ENCODE data around the gene SLC16A6.
"Not testable (repeated sequence)": the region's sequence is repeated elsewhere in the genome, so short reads cannot be mapped to it uniquely, and the experiment has no call there.

The SLC16A6 gene

DNA sequence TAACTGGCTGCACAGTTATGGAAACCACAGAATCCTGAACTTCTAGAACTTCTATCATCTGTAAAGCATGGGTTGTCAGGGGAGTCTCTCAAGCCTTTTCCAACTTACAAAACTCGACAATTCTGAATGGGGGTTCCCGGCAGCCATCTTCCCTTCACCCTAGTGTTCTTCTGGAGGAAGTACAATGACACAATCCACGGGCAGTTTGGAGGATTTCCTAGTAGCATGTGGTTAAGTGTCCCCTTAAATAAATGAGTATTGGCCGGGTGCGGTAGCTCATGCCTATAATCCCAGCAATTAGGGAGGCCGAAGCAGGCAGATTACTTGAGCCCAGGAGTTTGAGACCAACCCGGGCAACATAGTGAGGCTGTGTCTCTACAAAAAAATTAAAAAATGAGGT is 2.1 kb downstream of the SLC16A6 start:
- no peak for DNase-seq

DNA sequence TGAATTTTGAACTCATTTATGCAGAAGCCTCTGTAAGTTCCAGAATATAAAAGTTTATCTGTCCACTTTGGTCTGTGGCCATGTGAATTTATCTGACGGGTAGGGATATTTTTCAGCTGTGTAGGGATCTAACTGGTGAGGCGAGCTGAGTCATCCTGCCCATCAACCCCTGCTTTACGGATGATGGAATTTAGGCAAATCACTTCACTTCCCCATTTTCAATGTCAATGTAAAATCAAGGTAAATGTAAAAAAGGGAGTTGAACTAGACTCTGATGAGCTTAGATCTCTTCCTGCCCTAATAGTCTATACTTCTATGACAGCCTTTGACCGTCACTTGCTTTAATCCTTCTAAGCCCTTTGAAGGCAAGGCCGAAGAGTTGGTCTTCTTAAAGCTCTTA is 2.6 kb downstream of the SLC16A6 start:
- no peak for DNase-seq

DNA sequence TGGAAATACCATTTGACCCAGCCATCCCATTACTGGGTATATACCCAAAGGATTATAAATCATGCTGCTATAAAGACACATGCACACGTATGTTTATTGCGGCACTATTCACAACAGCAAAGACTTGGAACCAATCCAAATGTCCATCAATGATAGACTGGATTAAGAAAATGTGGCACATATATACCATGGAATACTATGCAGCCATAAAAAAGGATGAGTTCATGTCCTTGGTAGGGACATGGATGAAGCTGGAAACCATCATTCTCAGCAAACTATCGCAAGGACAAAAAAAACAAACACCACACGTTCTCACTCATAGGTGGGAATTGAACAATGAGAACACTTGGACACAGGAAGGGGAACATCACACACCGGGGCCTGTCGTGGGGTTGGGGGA is 9.0 kb downstream of the SLC16A6 start:
- DNase-seq: not testable (repeated sequence)

DNA sequence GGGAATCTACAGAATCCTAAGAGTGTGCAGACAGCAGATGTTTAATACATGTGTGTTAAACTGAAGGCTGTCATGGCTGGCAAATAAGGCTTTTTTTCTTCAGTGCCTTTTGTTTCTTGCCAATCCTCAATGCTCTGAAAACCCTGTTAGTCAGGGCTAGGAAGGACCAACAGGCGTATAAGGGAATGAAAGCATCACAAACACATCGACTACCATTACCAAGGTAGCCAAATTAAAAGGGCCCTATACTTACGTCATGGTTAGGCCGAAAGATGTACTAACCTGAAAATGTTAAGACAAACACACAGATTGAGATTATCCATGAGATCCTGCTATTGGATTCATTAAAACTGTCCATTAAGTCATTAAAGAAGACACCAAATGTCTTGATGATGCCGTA is 13.1 kb downstream of the SLC16A6 start:
- no peak for DNase-seq

DNA sequence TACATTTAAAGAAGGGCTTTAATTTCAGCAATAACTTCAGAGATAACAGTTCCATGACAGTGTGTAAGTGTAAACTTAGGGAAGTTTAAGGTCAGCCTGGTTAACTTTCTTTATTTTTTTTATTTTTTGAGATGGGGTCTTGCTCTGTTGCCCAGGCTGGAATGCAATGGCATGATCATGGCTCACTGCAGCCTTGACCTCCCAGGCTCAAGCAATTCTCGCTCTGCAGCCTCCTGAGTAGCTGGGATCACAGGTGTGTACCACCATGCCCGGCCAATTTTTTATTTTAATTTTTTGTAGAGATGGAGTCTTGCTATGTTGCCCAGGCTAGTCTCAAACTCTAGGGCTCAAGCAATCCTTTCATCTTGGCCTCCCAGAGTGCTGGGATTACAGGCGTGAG is 14.6 kb downstream of the SLC16A6 start:
- DNase-seq: not testable (repeated sequence)

DNA sequence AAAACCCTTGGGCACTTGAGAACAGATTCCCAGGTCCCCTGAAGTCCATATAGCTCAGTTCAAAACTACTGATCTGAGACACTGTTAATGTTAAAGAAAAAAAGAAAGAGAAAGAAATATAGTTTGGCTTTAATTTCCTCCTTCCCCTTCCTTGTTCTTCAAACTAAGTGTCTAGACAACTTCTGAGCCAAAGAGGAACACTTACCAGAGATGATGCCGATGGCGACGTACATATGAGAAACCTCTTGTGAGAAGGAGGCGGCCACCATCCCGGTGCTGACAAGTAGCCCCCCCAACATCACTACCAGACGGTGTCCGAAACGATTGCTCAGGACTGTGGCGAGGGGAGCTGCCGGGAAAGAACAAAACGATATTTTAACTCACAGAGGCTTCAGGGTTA is 17.2 kb downstream of the SLC16A6 start:
- no peak for DNase-seq

DNA sequence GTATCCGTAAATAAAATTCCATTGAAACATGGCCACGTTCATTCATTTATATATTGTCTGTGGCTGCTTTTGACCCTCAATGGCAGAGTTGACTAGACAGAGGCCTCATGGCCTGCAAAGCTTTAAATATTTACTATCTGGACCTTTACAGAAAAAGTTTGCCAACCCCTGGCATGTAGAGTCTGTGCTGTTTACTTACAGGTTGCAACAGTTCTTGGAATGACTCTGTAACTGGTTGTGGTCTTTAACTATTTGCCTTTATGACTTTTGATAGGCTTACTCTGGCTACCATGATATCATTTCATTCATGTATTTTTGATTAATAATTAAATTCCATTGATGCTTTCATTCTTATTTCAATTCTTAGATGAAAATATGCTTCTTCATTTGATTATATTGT is 25.1 kb downstream of the SLC16A6 start:
- DNase-seq: not testable (repeated sequence)

DNA sequence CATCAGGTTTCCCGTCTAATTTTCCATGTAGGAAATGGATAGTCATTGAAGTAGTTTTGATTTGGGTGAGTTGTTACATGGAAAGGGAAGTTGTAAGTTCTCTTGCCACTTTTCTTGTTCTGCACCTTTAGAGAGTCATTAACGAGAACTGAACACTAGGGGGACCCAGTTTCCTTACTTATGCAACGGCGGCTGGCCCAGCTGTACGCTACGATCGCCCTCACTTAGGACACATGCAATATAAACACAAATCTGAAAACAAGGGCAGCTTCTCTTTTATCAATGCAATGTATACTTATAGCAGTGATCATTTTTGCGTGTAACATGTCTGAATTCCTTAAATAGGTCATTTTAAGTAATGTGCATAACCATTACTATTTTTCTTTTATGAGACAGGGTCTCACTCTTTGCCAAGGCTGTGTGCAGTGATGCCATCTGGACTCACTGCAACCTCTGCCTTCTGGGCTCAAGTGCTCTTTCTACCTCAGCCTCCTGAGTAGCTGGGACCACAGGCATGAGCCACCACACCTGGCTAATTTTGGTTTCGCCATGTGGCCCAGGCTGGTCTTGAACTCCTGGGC is 27.7 kb downstream of the SLC16A6 start:
- DNase-seq: peak; percentile 36

DNA sequence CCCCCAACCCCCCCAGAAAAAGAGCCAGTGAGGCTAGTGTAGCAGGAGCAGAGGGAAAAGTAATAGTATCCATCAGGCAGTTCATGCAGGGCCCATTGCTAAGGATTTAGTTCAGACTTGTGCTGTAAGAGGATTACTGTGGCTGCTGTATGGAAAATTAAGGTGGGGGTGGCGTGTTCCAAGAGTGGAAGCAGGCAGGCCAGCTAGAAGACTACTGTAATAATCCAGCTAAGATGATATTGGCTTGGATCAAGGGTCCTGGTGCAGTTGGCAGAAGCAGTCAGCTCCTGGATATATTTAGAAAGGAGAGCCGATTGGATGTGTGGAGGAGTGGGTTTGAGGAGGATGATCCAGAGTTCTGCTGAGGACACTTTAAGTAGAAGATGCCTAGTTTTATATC is 28.5 kb downstream of the SLC16A6 start:
- DNase-seq: not testable (repeated sequence)

DNA sequence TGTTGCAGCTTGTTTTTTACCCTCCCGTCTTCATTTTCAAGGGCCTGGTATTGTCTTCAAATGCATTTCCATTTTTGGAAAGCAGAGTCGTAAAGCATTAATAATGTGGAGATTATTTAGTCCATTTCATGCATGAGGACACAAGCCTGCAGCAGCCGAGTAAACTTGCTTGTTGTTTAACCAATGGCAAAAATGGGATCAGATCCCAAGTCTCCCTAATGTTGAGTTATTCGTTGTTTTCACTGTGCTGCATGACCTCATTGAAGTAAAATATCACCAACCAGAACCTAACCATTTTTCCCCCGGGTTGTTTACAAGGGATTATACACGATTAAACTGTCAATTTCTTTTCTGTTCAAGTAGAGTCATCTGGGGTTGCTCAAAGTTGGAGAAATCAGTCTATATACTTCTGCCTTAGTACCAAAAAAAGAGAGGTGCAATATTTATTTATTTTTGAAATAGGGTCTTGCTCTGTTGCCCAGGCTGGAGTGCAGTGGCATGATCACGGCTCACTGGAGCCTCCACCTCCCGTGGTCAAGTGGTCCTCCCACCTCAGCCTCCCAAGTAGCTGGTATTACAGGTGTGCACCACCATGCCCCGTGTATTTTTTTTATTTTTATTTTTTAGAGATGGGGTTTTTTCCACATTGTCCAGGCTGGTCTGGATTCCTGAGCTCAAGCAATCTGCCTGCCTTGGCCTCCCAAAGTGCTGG is 30.7 kb downstream of the SLC16A6 start:
- no peak for DNase-seq

DNA sequence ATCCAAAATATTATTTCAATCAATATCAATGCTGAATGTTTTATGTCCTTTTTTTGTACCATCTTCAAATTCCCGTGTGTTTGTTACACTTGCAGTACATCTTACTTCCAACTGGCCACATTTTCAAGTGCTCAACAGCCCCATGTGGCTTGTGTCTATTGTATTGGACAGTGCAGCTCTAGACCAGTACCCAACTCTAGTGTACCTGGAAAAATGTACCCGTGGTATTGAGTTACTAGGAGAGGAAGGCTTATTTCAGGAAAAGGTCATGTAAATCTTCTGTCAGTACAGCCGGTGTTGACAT is 31.3 kb downstream of the SLC16A6 start:
- not testable (repeated sequence) for DNase-seq

DNA sequence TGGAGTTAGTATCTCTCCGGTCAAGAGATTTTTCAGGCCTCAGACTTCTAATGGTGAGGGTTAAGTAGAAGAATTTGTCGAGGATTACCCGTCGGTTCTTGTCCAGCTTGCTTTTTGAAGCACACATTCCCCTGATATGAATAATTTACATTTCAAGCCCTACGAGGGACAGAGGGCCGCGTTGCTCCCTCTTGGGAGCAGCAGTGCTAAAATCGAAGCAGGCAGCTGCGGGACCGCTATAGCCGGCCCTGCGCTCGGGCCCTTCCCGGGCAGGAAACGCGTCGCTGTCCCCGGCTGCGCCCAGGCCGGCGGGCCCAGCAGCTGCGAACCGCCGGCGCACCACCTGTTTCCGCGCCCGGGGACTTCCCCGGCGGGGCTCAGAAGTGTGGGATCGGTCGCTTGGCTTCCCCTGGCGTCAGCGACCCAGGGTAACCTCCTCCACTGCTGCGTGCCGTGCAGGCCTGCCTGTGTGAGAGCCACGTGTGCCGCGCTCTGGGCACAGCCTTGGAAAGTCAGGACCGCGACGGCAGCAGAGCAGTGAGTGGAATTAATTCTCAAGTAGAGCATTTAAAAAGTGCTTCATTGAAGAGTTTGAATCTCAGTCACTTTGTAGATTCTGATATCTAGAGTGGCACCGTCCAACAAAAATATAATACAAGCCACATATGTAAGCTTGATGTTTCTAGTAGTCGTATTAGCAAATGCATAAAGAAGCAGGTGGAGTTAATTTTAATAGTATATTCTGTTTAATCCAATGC is 31.9 kb downstream of the SLC16A6 start:
- DNase-seq: not testable (repeated sequence)

DNA sequence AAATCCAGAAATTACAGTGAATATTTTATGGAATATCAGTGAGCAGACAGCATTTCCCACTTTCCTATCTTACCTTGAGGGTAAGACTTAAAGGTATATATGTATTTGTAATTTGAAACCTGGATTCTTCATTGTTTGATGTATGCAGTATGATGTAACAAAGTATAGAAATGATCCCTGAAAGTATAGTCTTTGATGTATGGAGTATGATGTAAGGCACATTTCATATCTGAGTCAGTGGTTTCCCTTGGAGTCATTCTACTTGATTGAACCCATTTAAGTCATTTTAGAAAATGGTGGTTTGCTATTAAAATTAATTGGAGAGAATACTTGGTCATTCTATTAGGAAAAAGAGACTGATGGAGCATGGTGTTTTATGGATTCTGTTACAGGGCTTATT is 33.0 kb downstream of the SLC16A6 start:
- no peak for DNase-seq

DNA sequence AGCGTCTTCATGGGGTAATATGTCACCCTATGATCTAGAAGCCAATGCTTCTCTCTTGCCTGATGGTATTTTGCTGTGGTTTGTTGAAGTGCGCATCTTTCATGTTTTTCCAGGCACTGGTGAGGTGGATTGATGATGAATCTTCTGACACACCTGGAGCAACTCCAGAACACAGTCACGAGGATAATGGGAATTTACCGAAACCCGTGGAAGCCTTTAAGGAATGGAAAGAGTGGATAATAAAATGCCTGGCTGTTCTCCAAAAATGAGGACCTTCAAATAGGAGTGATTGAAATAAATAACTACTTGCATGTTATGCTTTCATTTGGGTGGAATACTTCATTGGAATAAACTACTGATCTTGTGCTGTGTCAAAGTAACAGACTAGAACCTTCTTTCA is 34.2 kb downstream of the SLC16A6 start:
- DNase-seq: not testable (repeated sequence)

DNA sequence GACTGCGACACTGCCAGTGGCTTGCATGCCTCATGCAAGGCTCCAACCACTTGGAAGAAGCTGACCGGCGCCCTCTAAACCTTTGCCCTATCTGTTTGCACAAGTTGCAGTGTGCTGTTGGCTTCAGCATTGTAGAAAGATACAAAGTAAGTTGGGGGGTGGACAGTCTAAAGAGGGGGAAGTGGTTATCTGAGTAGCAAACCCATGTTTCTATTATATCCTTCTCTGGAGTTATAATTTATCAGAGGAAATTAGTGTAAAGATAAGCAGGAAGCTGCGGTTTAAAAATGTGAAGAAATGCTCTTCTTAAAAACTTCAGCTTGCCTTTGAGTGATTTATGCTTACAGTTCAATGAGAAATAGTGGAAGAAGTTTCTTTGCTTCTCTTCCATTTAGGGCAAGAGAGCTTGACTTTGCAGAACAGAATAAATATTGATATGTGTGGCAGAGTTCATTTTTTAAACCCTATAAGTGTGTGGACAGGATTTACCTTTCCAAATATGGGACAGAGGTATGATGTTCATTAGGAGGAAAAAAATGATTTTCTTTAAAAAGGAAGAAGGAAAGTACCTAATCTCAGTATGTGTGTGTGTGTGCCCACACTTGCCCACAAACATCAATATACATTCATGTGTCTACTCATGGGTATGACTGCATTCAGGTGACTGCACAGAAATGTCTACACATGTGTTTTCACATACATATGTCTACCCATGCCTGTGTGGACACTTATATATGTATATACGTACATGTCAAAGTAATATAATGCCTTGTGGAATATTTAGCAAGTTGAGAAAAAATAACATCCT is 35.0 kb downstream of the SLC16A6 start:
- DNase-seq: no peak

DNA sequence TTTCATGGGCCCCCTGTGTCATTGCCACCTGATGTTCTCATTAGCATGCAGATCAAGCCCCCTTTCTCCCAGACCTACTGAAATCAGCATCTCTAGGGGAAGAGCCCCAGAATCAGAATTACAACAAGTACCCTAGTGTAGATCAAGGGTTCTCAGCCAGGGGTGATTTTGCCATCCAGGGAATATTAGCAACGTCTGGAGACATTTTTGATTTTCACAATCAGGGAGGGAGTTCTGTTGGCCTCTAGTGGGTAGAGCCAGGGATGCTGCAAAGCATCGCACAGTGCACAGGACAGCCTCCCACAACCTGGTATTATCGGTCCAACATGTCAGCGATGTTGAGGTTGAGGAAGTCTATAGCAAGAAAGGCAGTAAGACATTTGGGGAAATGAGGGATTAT is 35.8 kb downstream of the SLC16A6 start:
- DNase-seq: no peak

DNA sequence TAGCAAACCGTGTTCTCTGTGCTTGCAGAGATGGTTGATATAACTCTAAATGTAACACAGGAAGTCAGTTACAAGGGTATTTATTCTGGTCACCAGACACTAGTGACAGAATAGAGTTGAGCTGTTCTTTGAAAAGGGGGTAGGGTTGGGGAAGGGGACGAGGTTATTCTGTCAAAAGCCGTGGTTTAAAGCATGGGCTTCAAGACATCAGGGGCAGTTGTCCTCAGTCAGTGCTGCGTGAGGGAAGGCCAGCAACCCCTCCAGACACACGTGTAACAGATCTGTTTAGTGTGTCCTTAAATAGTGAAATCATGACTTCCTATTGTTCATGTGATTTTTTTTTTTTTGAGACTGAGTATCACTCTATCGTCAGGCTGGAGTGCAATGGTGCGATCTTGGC is 37.5 kb downstream of the SLC16A6 start:
- not testable (repeated sequence) for DNase-seq

DNA sequence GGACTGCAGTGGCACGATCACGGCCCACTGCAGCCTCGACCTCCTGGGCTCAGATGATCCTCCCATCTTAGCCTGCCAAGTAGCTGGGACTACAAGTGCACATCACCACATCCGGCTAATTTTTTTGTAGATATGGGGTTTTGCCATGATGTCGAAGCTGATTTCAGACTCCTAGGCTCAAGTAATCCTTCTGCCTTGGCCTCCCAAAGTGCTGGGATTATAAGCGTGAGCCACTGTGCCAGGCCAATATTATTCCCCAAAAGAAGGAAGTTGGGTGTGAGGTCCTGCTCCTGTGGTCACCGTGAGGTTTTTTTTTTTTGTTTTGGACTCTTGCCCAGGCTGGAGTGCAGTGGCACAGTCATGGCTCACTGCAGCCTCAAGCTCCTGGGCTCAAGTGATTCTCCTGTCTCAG is 41.6 kb downstream of the SLC16A6 start:
- no peak for DNase-seq

DNA sequence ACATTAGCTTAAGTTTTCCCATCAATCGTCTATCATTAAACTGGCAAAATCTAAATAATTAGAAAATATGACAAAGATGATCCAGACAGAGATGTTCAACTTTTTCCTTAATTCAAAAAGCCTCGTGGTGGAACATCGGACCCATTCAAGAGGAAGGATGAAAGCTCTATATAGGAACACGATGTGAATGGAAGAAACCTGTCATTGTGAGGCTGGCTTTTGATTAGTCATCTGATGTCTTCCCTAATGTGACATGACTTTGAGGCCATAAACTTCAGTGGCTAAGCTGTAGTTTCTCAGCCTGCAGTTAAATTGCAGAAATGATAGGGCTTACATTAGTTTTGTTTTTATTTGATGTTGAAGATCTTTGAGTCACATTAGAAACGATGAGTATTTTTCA is 42.0 kb downstream of the SLC16A6 start:
- DNase-seq: no peak

DNA sequence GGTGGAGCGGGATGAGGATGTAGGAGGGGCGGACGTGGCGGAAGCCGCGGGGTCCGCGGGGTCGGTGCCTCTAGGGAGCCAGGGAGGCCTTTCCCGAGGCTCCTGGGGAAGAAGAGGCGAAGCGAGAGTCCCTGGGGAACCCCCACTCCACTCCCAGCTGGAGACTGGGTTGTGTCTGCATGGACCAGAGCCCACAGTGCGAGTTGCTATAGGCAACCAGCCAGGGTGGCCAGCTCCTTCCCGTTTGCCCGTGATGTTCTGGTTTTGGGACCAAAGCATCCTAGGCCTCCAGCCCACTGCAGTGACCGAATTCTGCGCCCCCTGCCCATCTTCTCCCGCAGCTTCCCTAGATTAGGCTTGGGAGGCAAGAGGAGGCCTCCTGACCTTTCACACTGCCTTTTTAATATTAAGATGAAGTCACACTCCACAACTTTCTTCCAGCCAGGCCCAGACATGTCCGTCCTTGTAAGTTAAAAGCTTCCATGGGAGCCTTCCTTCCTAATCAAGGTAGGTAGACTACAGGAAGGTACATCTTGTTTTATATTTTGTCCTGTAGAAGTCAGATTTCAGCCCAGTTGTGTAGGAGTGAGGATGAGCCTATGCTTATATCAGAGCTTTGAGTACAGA is 42.6 kb downstream of the SLC16A6 start:
- no peak for DNase-seq

DNA sequence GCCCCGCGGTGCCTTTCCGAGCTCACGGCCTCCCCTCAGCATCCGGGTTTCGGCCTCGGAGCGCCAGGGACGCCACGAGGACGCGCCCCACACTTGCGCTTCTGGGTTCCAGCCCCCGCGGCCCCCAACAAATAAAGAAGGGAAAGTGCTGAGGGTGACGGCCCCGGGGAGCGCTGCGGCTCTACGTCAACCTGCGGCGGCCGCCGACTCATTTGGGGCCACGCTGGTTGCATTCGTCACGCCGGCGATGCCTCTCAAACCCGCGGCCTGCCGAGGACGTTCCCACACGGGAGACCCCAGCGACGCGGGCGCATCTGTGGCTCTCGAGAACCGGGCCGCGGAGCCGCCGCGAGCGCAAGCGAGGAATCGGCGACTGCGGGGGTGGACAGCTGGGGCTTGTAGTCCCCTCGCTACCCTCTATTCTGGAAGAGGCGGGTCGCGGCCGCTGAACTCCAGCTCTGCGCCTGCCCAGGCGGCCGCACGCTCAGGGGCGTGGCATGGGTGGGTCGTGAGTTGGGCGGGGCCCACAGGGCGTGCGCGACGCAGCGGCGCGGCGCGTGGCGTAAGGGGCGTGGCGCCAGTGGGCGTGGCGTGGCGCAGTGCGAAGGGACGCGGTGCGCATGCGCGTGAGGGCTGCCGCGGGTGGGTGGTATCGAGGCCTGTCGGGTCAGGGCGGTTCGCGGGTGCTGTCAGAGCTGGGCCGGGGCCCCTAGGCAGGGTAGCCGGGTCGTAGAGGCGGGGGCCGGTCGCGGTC is 43.3 kb downstream of the SLC16A6 start, which contains the start of gene AMZ2:
AMZ2 (plus strand) TSS at position 599 of the 754 bp plus-strand sequence. CDS start 2,145 bp downstream, outside the sequence.
- peak; percentile 76 for DNase-seq

All from NCI-H2107 (cell line).